ENCODE data around the gene ZBTB5. TPM values are rescaled to one million over a fixed set of nuclear protein-coding genes. Genes with fewer than 3 reads are reported as not detected.
A peak's percentile ranks its signal among the peaks of the same experiment; 100 is the strongest.

The ZBTB5 gene
- total and polyA plus RNA-seq, 2 of the 13 experiments (the other 11 are each of a cell fraction or from before 2014, with no cell fraction given) = 12.5 to 20.5 TPM

- TF ChIP-seq, protein P1, sequence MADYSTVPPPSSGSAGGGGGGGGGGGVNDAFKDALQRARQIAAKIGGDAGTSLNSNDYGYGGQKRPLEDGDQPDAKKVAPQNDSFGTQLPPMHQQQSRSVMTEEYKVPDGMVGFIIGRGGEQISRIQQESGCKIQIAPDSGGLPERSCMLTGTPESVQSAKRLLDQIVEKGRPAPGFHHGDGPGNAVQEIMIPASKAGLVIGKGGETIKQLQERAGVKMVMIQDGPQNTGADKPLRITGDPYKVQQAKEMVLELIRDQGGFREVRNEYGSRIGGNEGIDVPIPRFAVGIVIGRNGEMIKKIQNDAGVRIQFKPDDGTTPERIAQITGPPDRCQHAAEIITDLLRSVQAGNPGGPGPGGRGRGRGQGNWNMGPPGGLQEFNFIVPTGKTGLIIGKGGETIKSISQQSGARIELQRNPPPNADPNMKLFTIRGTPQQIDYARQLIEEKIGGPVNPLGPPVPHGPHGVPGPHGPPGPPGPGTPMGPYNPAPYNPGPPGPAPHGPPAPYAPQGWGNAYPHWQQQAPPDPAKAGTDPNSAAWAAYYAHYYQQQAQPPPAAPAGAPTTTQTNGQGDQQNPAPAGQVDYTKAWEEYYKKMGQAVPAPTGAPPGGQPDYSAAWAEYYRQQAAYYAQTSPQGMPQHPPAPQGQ (CRISPR knock-in tag; IDR thresholded peaks at IDR 0.05; ENCODE audit: borderline replicate concordance) = no peak
- TF ChIP-seq ZSCAN21 (CRISPR knock-in tag; IDR thresholded peaks at IDR 0.05; ENCODE audit: borderline replicate concordance) (peak; percentile 81), ATF7 (IDR thresholded peaks at IDR 0.05) (no peak), ATF7 (CRISPR knock-in tag; IDR thresholded peaks at IDR 0.05) (no peak), NONO (IDR thresholded peaks at IDR 0.05) (no peak), NONO (CRISPR knock-in tag; conservative IDR thresholded peaks at IDR 0.05) (peak; percentile 49; the same call in 1 of the 2 replicates), CREB1 (IDR thresholded peaks at IDR 0.05) (peak; percentile 61), CREB1 (CRISPR knock-in tag; IDR thresholded peaks at IDR 0.05) (no peak), MNT (IDR thresholded peaks at IDR 0.05) (no peak), ZNF720 (CRISPR knock-in tag; IDR thresholded peaks at IDR 0.05) (no peak), ZNF775 (CRISPR knock-in tag; IDR thresholded peaks at IDR 0.05; ENCODE audit: borderline replicate concordance) (no peak), ZNF124 (CRISPR knock-in tag; IDR thresholded peaks at IDR 0.05) (peak; percentile 42), FOSL2 (CRISPR knock-in tag; IDR thresholded peaks at IDR 0.05) (peak; percentile 60), SOX6 (IDR thresholded peaks at IDR 0.05) (no peak), SOX6 (CRISPR knock-in tag; IDR thresholded peaks at IDR 0.05) (peak; percentile 22; the same call in 1 of the 2 replicates), HDAC1 (CRISPR knock-in tag; IDR thresholded peaks at IDR 0.05) (peak; percentile 40; the same call in 1 of the 2 replicates), RORA (CRISPR knock-in tag; IDR thresholded peaks at IDR 0.05) (no peak), ZNF792 (CRISPR knock-in tag; IDR thresholded peaks at IDR 0.05) (peak; percentile 74; the same call in 1 of the 2 replicates), REXO4 (CRISPR knock-in tag; IDR thresholded peaks at IDR 0.05; ENCODE audit: borderline replicate concordance) (no peak), RFX1 (IDR thresholded peaks at IDR 0.05) (no peak)
- TF ChIP-seq, protein P2, sequence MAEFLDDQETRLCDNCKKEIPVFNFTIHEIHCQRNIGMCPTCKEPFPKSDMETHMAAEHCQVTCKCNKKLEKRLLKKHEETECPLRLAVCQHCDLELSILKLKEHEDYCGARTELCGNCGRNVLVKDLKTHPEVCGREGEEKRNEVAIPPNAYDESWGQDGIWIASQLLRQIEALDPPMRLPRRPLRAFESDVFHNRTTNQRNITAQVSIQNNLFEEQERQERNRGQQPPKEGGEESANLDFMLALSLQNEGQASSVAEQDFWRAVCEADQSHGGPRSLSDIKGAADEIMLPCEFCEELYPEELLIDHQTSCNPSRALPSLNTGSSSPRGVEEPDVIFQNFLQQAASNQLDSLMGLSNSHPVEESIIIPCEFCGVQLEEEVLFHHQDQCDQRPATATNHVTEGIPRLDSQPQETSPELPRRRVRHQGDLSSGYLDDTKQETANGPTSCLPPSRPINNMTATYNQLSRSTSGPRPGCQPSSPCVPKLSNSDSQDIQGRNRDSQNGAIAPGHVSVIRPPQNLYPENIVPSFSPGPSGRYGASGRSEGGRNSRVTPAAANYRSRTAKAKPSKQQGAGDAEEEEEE (CRISPR knock-in tag; IDR thresholded peaks at IDR 0.05; ENCODE audit: borderline replicate concordance) = 0 out of 2 replicates have a peak, but pooled peaks have one; percentile 80
- TF ChIP-seq, protein P3, sequence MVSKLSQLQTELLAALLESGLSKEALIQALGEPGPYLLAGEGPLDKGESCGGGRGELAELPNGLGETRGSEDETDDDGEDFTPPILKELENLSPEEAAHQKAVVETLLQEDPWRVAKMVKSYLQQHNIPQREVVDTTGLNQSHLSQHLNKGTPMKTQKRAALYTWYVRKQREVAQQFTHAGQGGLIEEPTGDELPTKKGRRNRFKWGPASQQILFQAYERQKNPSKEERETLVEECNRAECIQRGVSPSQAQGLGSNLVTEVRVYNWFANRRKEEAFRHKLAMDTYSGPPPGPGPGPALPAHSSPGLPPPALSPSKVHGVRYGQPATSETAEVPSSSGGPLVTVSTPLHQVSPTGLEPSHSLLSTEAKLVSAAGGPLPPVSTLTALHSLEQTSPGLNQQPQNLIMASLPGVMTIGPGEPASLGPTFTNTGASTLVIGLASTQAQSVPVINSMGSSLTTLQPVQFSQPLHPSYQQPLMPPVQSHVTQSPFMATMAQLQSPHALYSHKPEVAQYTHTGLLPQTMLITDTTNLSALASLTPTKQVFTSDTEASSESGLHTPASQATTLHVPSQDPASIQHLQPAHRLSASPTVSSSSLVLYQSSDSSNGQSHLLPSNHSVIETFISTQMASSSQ (IDR thresholded peaks at IDR 0.05; ENCODE audit: low read depth) = no peak
- TF ChIP-seq, protein P3 (CRISPR knock-in tag; IDR thresholded peaks at IDR 0.05; ENCODE audit: borderline replicate concordance) = peak; percentile 46; the same call in 1 of the 2 replicates
These were observed 50.1 kb downstream of the ZBTB5 start (continued) for GRCh38 chr9:37415011-37415719.

Measured in HepG2 (cell line).